H1 (cell line): ENCODE results near the gene SGO2. TPM values are rescaled to one million over a fixed set of nuclear protein-coding genes. Genes with fewer than 3 reads are reported as not detected.

ENCODE experiments used
- GTF2F1 ChIP-seq: IDR thresholded peaks from 2 replicates; pipeline ENCODE4 v1.6.1; 2012; ENCODE audit warnings: low read depth, low read length, improper control_type of control experiment, borderline replicate concordance
- RBBP5 ChIP-seq: IDR thresholded peaks from 2 replicates; pipeline ENCODE4 v1.7.1; 2012; ENCODE audit warnings: low read depth, mild to moderate bottlenecking, inconsistent platforms, low read length, moderate library complexity, borderline replicate concordance
- RFX5 ChIP-seq: IDR thresholded peaks from 2 replicates; pipeline ENCODE4 v1.6.1; 2011; ENCODE audit warnings: low read depth, low read length, improper control_type of control experiment, borderline replicate concordance
- TEAD4 ChIP-seq: IDR thresholded peaks from 2 replicates; pipeline ENCODE4 v1.6.1; 2012; ENCODE audit warnings: low read depth, low read length, inconsistent platforms, mixed read lengths
- polyA plus RNA-seq, 7 experiments: library from polyadenylated mRNA; depleted of rRNA in 3 of 7; stranded (reverse) in 5 of 7; unstranded in 2 of 7; fragments of >200 nt in 5 of 7; fragments of 200-250 nt in 2 of 7; gene quantifications; 1 replicate in 5 of 7; 2 replicates in 1 of 7; 4 replicates in 1 of 7; pipeline versions ENCODE4 v1.2.1 to v1.2.3, GENCODE V29; 2011 to 2013; ENCODE audit warnings: missing spikeins in 2 of 7, mixed read lengths in 2 of 7
- total RNA-seq: library from RNA; stranded (reverse); fragmentation: NEBNext Ultra II Directional; extraction: Animal tissue kit (Norgen Biotek cat#: 25700); gene quantifications from 2 replicates; pipeline ENCODE4 v1.2.1, GENCODE V29; 2021

The SGO2 gene
- total and polyA plus RNA-seq, 2 of the 8 experiments (the other 6 are each of a cell fraction or from before 2014, with no cell fraction given): 2.4 to 33.2 TPM

DNA sequence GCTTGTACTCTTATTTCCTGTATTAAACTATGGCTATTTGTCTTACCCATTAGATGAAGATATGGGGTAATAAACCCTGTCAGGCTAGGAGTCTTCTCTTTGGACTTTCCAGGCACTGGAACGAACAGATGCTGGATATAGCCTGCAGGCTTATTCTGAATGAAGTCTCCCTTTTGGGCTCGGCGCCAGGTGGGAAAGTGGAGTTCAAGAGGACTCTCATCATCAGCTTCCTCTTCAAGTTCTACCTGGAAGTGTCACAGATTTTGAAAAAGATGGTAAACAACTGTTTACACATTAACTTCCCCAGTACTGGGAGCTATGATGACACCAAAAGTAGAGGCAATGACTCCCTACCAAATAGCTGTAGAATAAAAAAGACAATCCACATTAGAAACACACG is 87.7 kb downstream of the SGO2 start (continued):
- TF ChIP-seq RFX5 (no peak), TEAD4 (no peak), GTF2F1 (no peak), RBBP5 (no peak)
